GM23338 (cell line): ENCODE measurements around the gene SYNE1. TPM values are rescaled to one million over a fixed set of nuclear protein-coding genes. Genes with fewer than 3 reads are reported as not detected.

ENCODE experiments used
- ATAC-seq: fragments of 200-7000 bp; cut with Tn5 transposase; 3 replicates; pipeline ENCODE4 v1.9.1; 2020
- DNase-seq: peaks from one replicate; pipeline ENCODE4 v3.0.0-alpha.2; 2015; ENCODE audit warnings: low spot score
- H2AFZ ChIP-seq: fragments of 200-600 bp; sonication (generic); 2 replicates; pipeline ENCODE4 v1.8.0; 2016; ENCODE audit warnings: antibody characterized with exemption, mild to moderate bottlenecking, moderate library complexity
- H3F3A ChIP-seq: fragments of 200-600 bp; sonication (generic); replicated peaks from 2 replicates; pipeline ENCODE4 v1.8.0; 2017; ENCODE audit warnings: antibody characterized with exemption, mixed run types, low read depth
- H3K27ac ChIP-seq: fragments of 200-600 bp; sonication (generic); 2 replicates; pipeline ENCODE4 v1.6.1; 2016; ENCODE audit warnings: low read depth
- H3K27me3 ChIP-seq: fragments of 200-600 bp; sonication (generic); 2 replicates; pipeline ENCODE4 v1.8.0; 2016; ENCODE audit warnings: mild to moderate bottlenecking, mixed run types, moderate library complexity; ENCODE audit not compliant: insufficient read depth
- H3K36me3 ChIP-seq: fragments of 200-600 bp; sonication (generic); 2 replicates; pipeline ENCODE4 v1.8.0; 2016; ENCODE audit warnings: mild to moderate bottlenecking; ENCODE audit not compliant: insufficient read depth
- H3K4me1 ChIP-seq: fragments of 200-600 bp; sonication (generic); 2 replicates; pipeline ENCODE4 v1.8.0; 2016; ENCODE audit warnings: mild to moderate bottlenecking, moderate library complexity; ENCODE audit not compliant: insufficient read depth
- H3K4me2 ChIP-seq: fragments of 200-600 bp; sonication (generic); 2 replicates; pipeline ENCODE4 v1.7.1; 2017; ENCODE audit warnings: mixed run types
- H3K4me3 ChIP-seq: fragments of 200-600 bp; sonication (generic); 2 replicates; pipeline ENCODE4 v1.6.1; 2016; ENCODE audit warnings: mixed run types
- H3K79me2 ChIP-seq: fragments of 200-600 bp; sonication (generic); replicated peaks from 2 replicates; pipeline ENCODE4 v1.8.0; 2017; ENCODE audit warnings: mild to moderate bottlenecking; ENCODE audit not compliant: insufficient read depth
- H3K9me2 ChIP-seq: fragments of 200-600 bp; sonication (generic); 2 replicates; pipeline ENCODE4 v1.8.0; 2017; ENCODE audit not compliant: insufficient read depth
- H4K20me1 ChIP-seq: fragments of 200-600 bp; sonication (generic); replicated peaks from 2 replicates; pipeline ENCODE4 v1.8.0; 2017; ENCODE audit warnings: mild to moderate bottlenecking; ENCODE audit not compliant: insufficient read depth
- H3K27ac Mint-ChIP-seq: 2 replicates; pipeline ENCODE4 v1.8.0; 2020; ENCODE audit warnings: inconsistent platforms, mild to moderate bottlenecking, moderate library complexity, mixed read lengths
- H3K27me3 Mint-ChIP-seq: 3 replicates; pipeline ENCODE4 v1.8.0; 2022; ENCODE audit warnings: low read depth, mild to moderate bottlenecking, moderate library complexity, mixed read lengths, inconsistent platforms; ENCODE audit not compliant: insufficient read depth, poor library complexity
- H3K36me3 Mint-ChIP-seq: 3 replicates; pipeline ENCODE4 v1.8.0; 2021; ENCODE audit warnings: low read depth, mild to moderate bottlenecking, inconsistent platforms, moderate library complexity, mixed read lengths
- H3K4me1 Mint-ChIP-seq: 3 replicates; pipeline ENCODE4 v1.8.0; 2020; ENCODE audit warnings: mild to moderate bottlenecking, inconsistent platforms, mixed read lengths
- H3K4me3 Mint-ChIP-seq: 3 replicates; pipeline ENCODE4 v1.8.0; 2021; ENCODE audit warnings: moderate library complexity, mild to moderate bottlenecking, inconsistent platforms, mixed read lengths
- H3K9me3 Mint-ChIP-seq: 3 replicates; pipeline ENCODE4 v1.8.0; 2020; ENCODE audit warnings: moderate library complexity, mild to moderate bottlenecking, inconsistent platforms, mixed read lengths
- CREB1 ChIP-seq: fragments of 250-450 bp; sonication (Bioruptor Pico); IDR thresholded peaks from 2 replicates; pipeline ENCODE4 v1.5.0; 2020; ENCODE audit warnings: low read depth, mild to moderate bottlenecking, moderate library complexity
- ETS1 ChIP-seq: IDR thresholded peaks from 2 replicates; pipeline ENCODE4 v1.6.1; 2016; ENCODE audit warnings: antibody characterized with exemption
- EZH2 ChIP-seq: fragments of 200-600 bp; sonication (generic); IDR thresholded peaks from one replicate; pipeline ENCODE4 v1.8.0; 2017; ENCODE audit warnings: antibody characterized with exemption, mild to moderate bottlenecking, low read depth; ENCODE audit not compliant: unreplicated experiment
- EZH2phosphoT487 ChIP-seq: fragments of 200-600 bp; sonication (generic); IDR thresholded peaks from one replicate; pipeline ENCODE4 v1.8.1; 2018; ENCODE audit warnings: antibody characterized with exemption; ENCODE audit not compliant: unreplicated experiment
- JUNB ChIP-seq: IDR thresholded peaks from one replicate; pipeline ENCODE4 v1.6.1; 2016; ENCODE audit warnings: antibody characterized with exemption; ENCODE audit not compliant: unreplicated experiment
- NANOG ChIP-seq: IDR thresholded peaks from 2 replicates; pipeline ENCODE4 v1.6.1; 2016; ENCODE audit warnings: antibody characterized with exemption, borderline replicate concordance
- POLR2AphosphoS5 ChIP-seq: IDR thresholded peaks from 2 replicates; pipeline ENCODE4 v1.6.1; 2016; ENCODE audit warnings: antibody characterized with exemption, low read depth
- REST ChIP-seq: IDR thresholded peaks from one replicate; pipeline ENCODE4 v1.6.1; 2018; ENCODE audit warnings: antibody characterized with exemption; ENCODE audit not compliant: unreplicated experiment
- ZNF114 ChIP-seq: fragments of 250-450 bp; sonication (Bioruptor Pico); IDR thresholded peaks from 2 replicates; pipeline ENCODE4 v1.5.0; 2020; ENCODE audit warnings: mild to moderate bottlenecking, moderate library complexity
- ZNF462 ChIP-seq: fragments of 250-450 bp; sonication (Bioruptor Pico); IDR thresholded peaks from 2 replicates; pipeline ENCODE4 v1.5.0; 2020; ENCODE audit warnings: mild to moderate bottlenecking, moderate library complexity
- polyA plus RNA-seq: library from polyadenylated mRNA; unstranded; fragments of >200 nt; fragmentation: Nextera tagmentation; extraction: Ambion mirVana; gene quantifications from 2 replicates; pipeline ENCODE4 v1.2.1, GENCODE V29; 2016
- total RNA-seq: library from RNA; depleted of rRNA; stranded (reverse); fragments of >200 nt; shearing (Covaris generic); gene quantifications from 2 replicates; pipeline ENCODE4 v1.2.3, GENCODE V29; 2014
- TF ChIP-seq, protein P1 (sequence below), 2 experiments: fragments of 200-600 bp in 1 of 2; sonication (generic) in 1 of 2; conservative IDR thresholded peaks; 2 replicates each; pipeline versions ENCODE4 v1.5.1 to v1.6.1; 2016 to 2017; ENCODE audit warnings: antibody characterized with exemption in 2 of 2, low read depth in 2 of 2, mild to moderate bottlenecking in 2 of 2, moderate library complexity in 1 of 2

The SYNE1 gene
- total and polyA plus RNA-seq, 2 experiments from 2014 or later: 3.9 to 13.6 TPM

- Mint-ChIP-seq H3K36me3 (no peaks in the 10 kb centered on the region), H3K4me1 (peaks cover 4% of the 10 kb centered on the region; the same call in 2 of the 3 replicates), H3K27ac (peak overlapping the region; percentile 26; the same call in 1 of the 2 replicates), H3K27me3 (peaks cover 8% of the 10 kb centered on the region), H3K4me3 (no peak overlapping the region), H3K9me3 (no peaks in the 10 kb centered on the region)
- Histone ChIP-seq H2AFZ (no peak overlapping the region), H3K27ac (no peak overlapping the region), H3F3A (no peaks in the 10 kb centered on the region), H4K20me1 (no peaks in the 10 kb centered on the region), H3K4me2 (no peak overlapping the region), H3K36me3 (no peaks in the 10 kb centered on the region), H3K4me1 (no peaks in the 10 kb centered on the region), H3K4me3 (no peak overlapping the region), H3K27me3 (no peaks in the 10 kb centered on the region), H3K9me2 (no peaks in the 10 kb centered on the region), H3K79me2 (no peaks in the 10 kb centered on the region)
- TF ChIP-seq ZNF114 (no peak), CREB1 (CRISPR knock-in tag) (no peak), REST (no peak), POLR2AphosphoS5 (no peak), ZNF462 (CRISPR knock-in tag) (no peak), JUNB (no peak), EZH2 (no peak), ETS1 (no peak), EZH2phosphoT487 (no peak), NANOG (no peak)
- TF ChIP-seq, protein P1, sequence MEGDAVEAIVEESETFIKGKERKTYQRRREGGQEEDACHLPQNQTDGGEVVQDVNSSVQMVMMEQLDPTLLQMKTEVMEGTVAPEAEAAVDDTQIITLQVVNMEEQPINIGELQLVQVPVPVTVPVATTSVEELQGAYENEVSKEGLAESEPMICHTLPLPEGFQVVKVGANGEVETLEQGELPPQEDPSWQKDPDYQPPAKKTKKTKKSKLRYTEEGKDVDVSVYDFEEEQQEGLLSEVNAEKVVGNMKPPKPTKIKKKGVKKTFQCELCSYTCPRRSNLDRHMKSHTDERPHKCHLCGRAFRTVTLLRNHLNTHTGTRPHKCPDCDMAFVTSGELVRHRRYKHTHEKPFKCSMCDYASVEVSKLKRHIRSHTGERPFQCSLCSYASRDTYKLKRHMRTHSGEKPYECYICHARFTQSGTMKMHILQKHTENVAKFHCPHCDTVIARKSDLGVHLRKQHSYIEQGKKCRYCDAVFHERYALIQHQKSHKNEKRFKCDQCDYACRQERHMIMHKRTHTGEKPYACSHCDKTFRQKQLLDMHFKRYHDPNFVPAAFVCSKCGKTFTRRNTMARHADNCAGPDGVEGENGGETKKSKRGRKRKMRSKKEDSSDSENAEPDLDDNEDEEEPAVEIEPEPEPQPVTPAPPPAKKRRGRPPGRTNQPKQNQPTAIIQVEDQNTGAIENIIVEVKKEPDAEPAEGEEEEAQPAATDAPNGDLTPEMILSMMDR (conservative IDR thresholded peaks at IDR 0.05; ENCODE audit: low read depth in 2 of 2): no peak
- DNase-seq (peak; percentile 32), ATAC-seq (peak; percentile 64)
These were observed 507.4 kb downstream of the SYNE1 start for GRCh38 chr6:152129691-152130151.
